Hepatocyte (in vitro differentiated cells): ENCODE data around the gene FRZB. TPM values are rescaled to one million over a fixed set of nuclear protein-coding genes. Genes with fewer than 3 reads are reported as not detected.
"Not testable (repeated sequence)": the region's sequence is repeated elsewhere in the genome, so short reads cannot be mapped to it uniquely, and the experiment has no call there.

Experiments used
- DNase-seq: peaks from one replicate; pipeline ENCODE4 v3.0.0-alpha.2; 2016; ENCODE audit warnings: low spot score
- H2AFZ ChIP-seq: fragments of 200-600 bp; sonication (generic); 2 replicates; pipeline ENCODE4 v1.6.0; 2016; ENCODE audit warnings: antibody characterized with exemption, mild to moderate bottlenecking
- H3K27ac ChIP-seq: fragments of 200-600 bp; sonication (generic); 2 replicates; pipeline ENCODE4 v1.5.1; 2016; ENCODE audit warnings: mild to moderate bottlenecking
- H3K27me3 ChIP-seq: fragments of 200-600 bp; sonication (generic); 2 replicates; pipeline ENCODE4 v1.6.1; 2016
- H3K36me3 ChIP-seq: fragments of 200-600 bp; sonication (generic); replicated peaks from 2 replicates; pipeline ENCODE4 v1.5.1; 2016; ENCODE audit warnings: low read depth; ENCODE audit not compliant: insufficient read depth
- H3K4me1 ChIP-seq: fragments of 200-600 bp; sonication (generic); 2 replicates; pipeline ENCODE4 v1.5.1; 2016; ENCODE audit warnings: mild to moderate bottlenecking, moderate library complexity; ENCODE audit not compliant: insufficient read depth
- H3K4me2 ChIP-seq: fragments of 200-600 bp; sonication (generic); 2 replicates; pipeline ENCODE4 v1.6.0; 2016
- H3K4me3 ChIP-seq: fragments of 200-600 bp; sonication (generic); 2 replicates; pipeline ENCODE4 v1.5.1; 2016; ENCODE audit warnings: mild to moderate bottlenecking
- H3K79me2 ChIP-seq: fragments of 200-600 bp; sonication (generic); 2 replicates; pipeline ENCODE4 v1.6.0; 2017; ENCODE audit warnings: mild to moderate bottlenecking
- H3K9me2 ChIP-seq: fragments of 200-600 bp; sonication (generic); replicated peaks from 2 replicates; pipeline ENCODE4 v1.6.0; 2017; ENCODE audit warnings: mild to moderate bottlenecking; ENCODE audit not compliant: insufficient read depth
- H3K9me3 ChIP-seq: fragments of 200-600 bp; sonication (generic); 2 replicates; pipeline ENCODE4 v1.5.1; 2016; ENCODE audit warnings: low read depth, mild to moderate bottlenecking
- H4K20me1 ChIP-seq: fragments of 200-600 bp; sonication (generic); 2 replicates; pipeline ENCODE4 v1.6.0; 2016; ENCODE audit warnings: mild to moderate bottlenecking; ENCODE audit not compliant: insufficient read depth, poor library complexity, severe bottlenecking
- EZH2 ChIP-seq: fragments of 200-600 bp; sonication (generic); IDR thresholded peaks from 2 replicates; pipeline ENCODE4 v1.6.1; 2016; ENCODE audit warnings: antibody characterized with exemption, mild to moderate bottlenecking, borderline replicate concordance
- EZH2phosphoT487 ChIP-seq: fragments of 200-600 bp; sonication (generic); IDR thresholded peaks from one replicate; pipeline ENCODE4 v1.6.1; 2018; ENCODE audit warnings: antibody characterized with exemption, mild to moderate bottlenecking, low read depth, moderate library complexity; ENCODE audit not compliant: unreplicated experiment, severe bottlenecking
- WGBS: methylation state at CpG from one replicate; pipeline ENCODE4 v1.1.6; 2016; ENCODE audit warnings: low lambda C conversion rate; ENCODE audit errors: missing lambda C conversion rate; 5-methylcytosine and 5-hydroxymethylcytosine counted together
- polyA plus RNA-seq: library from polyadenylated mRNA; unstranded; fragments of >200 nt; fragmentation: Nextera tagmentation; extraction: Ambion mirVana; gene quantifications from 2 replicates; pipeline ENCODE4 v1.2.1, GENCODE V29; 2016
- total RNA-seq: library from RNA; depleted of rRNA; stranded (reverse); fragments of >200 nt; gene quantifications from 2 replicates; pipeline ENCODE4 v1.2.3, GENCODE V29; 2014
- TF ChIP-seq, protein P1 (sequence below): fragments of 200-600 bp; sonication (generic); IDR thresholded peaks from 2 replicates; pipeline ENCODE4 v1.5.1; 2016; ENCODE audit warnings: antibody characterized with exemption, mild to moderate bottlenecking; ENCODE audit not compliant: poor library complexity

The FRZB gene
- total and polyA plus RNA-seq, 2 experiments from 2014 or later: 118 to 375 TPM

DNA sequence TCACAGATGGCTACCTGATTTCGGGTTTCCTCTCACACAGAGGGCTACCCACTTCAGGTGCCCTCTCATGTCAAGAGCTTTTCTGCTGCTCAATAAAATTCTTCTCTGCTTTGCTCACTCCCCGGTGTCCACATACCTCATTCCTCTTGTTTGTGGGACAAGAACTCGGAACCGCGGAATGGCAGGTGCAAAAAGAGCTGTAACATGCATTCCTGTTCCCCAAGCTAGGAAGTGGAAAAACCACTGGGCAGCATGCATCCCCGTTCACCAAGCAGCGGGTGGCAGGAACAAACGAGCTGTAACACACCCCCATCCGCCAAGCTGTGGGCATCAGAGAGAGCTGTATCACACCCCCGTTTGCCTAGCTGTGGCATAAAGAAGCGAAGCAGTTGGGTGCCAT, 27.2 kb upstream of the FRZB start:
- H3K27me3 ChIP-seq: no peaks in the 10 kb centered on the region
- no peak overlapping the region for H2AFZ ChIP-seq
- no peak overlapping the region for H3K4me3 ChIP-seq
- DNase-seq: no peak
- TF ChIP-seq, protein P1, sequence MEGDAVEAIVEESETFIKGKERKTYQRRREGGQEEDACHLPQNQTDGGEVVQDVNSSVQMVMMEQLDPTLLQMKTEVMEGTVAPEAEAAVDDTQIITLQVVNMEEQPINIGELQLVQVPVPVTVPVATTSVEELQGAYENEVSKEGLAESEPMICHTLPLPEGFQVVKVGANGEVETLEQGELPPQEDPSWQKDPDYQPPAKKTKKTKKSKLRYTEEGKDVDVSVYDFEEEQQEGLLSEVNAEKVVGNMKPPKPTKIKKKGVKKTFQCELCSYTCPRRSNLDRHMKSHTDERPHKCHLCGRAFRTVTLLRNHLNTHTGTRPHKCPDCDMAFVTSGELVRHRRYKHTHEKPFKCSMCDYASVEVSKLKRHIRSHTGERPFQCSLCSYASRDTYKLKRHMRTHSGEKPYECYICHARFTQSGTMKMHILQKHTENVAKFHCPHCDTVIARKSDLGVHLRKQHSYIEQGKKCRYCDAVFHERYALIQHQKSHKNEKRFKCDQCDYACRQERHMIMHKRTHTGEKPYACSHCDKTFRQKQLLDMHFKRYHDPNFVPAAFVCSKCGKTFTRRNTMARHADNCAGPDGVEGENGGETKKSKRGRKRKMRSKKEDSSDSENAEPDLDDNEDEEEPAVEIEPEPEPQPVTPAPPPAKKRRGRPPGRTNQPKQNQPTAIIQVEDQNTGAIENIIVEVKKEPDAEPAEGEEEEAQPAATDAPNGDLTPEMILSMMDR: no peak
- no peak for TF ChIP-seq EZH2phosphoT487
- TF ChIP-seq EZH2: no peak
- no peaks in the 10 kb centered on the region for H4K20me1 ChIP-seq
- no peak overlapping the region for H3K27ac ChIP-seq
- H3K36me3 ChIP-seq: no peaks in the 10 kb centered on the region
- H3K9me3 ChIP-seq: no peaks in the 10 kb centered on the region
- WGBS: 93% methylated on average over 11 of the region's 11 CpGs
- no peaks in the 10 kb centered on the region for H3K79me2 ChIP-seq
- H3K4me2 ChIP-seq: no peak overlapping the region
- H3K4me1 ChIP-seq: peaks cover 14% of the 10 kb centered on the region
- H3K9me2 ChIP-seq: no peaks in the 10 kb centered on the region

DNA sequence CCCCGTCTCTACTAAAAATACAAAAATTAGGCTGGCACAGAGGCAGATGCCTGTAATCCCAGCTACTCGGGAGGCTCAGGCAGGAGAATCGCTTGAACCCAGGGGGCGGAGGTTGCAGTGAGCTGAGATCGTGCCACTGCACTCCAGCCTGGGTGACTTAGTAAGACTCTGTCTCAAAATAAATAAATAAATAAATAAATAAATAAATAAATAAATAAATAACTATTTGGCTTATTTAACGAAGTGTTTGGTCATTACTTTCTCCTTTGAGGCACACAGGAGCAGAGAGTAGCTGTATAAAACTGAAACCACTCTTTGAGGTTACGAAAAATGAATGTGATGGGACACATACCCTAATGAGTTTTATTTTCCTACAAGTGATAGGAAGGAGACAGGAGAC, 26.6 kb upstream of the FRZB start:
- not testable (repeated sequence) for H4K20me1 ChIP-seq, H3K9me2 ChIP-seq, H3K9me3 ChIP-seq, H3K4me2 ChIP-seq, H2AFZ ChIP-seq, DNase-seq, H3K79me2 ChIP-seq, H3K36me3 ChIP-seq, H3K27me3 ChIP-seq, H3K4me3 ChIP-seq, H3K27ac ChIP-seq
- WGBS: 91% methylated on average over 7 of the region's 7 CpGs
- peaks cover 14% of the 10 kb centered on the region for H3K4me1 ChIP-seq

DNA sequence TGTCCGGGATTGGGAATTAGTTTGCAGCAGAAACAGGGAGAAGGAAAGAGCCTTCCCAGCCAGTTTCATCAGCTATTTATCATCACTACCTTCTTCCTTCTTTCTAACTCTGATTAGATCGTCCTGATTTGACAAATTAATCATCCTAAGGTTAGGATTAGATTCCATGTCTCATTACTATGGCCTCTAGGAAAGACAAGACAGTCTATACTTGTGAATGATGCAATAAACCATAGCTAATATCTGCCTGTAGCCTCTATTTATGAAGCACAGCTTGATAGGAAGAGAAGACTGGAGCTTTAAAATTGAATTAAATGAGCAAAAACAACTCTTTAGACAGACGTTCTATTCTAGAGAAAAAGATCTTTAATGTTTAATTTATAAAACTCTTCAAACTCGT, 25.2 kb upstream of the FRZB start:
- 64% methylated on average over 4 of the region's 4 CpGs for WGBS
- no peak overlapping the region for H3K4me3 ChIP-seq
- H2AFZ ChIP-seq: no peak overlapping the region

DNA sequence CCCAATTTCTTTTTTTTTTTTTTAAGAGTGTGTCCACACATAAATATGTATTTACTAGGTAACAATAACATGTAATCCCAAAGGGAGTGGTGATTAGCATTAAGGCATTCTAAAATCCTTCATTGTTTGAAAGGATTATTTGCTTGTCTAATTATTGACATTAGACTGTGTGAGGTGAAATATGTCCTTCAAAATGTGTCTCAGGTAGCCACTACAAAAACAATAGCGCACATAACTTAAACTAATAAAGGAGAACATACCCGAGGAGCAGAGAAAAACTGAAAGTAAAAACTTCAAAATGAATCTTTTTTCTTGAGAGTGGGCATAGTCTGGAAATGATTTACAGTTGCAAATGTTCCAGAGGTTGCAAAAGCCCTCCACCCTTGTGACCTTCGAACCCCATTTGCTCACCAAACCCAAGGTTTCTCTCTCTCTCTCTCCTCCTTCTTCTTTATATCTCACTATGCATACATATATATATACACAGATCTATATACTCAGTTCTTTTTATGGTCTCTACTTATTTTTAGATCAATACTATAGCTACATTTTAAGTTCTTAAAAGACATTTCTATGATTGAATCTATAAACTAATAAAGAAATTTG, 24.4 kb upstream of the FRZB start:
- H3K27me3 ChIP-seq: no peaks in the 10 kb centered on the region
- peak overlapping the region; percentile 13 for H3K27ac ChIP-seq
- H3K9me3 ChIP-seq: no peaks in the 10 kb centered on the region
- H3K36me3 ChIP-seq: no peaks in the 10 kb centered on the region
- H2AFZ ChIP-seq: no peak overlapping the region
- H3K4me3 ChIP-seq: peak overlapping the region; percentile 7
- no peaks in the 10 kb centered on the region for H4K20me1 ChIP-seq
- no peak for DNase-seq
- TF ChIP-seq EZH2phosphoT487 (no peak), EZH2 (no peak)
- TF ChIP-seq, protein P1: no peak
- H3K4me2 ChIP-seq: peak overlapping the region; percentile 65
- H3K9me2 ChIP-seq: no peaks in the 10 kb centered on the region
- H3K79me2 ChIP-seq: no peaks in the 10 kb centered on the region
- peaks cover 14% of the 10 kb centered on the region for H3K4me1 ChIP-seq
- 34% methylated on average over 3 of the region's 3 CpGs for WGBS

More for the DNA sequence above, 25.2 kb upstream of the FRZB start:
- H4K20me1 ChIP-seq: no peaks in the 10 kb centered on the region
- no peaks in the 10 kb centered on the region for H3K79me2 ChIP-seq
- DNase-seq: no peak
- no peaks in the 10 kb centered on the region for H3K9me2 ChIP-seq
- TF ChIP-seq, protein P1: no peak
- TF ChIP-seq EZH2phosphoT487 (no peak), EZH2 (no peak)
- H3K27me3 ChIP-seq: no peaks in the 10 kb centered on the region
- H3K4me1 ChIP-seq: peaks cover 14% of the 10 kb centered on the region
- peak overlapping the region; percentile 65 for H3K4me2 ChIP-seq
- H3K36me3 ChIP-seq: no peaks in the 10 kb centered on the region
- H3K9me3 ChIP-seq: no peaks in the 10 kb centered on the region
- peak overlapping the region; percentile 13 for H3K27ac ChIP-seq
